Adrenal gland (tissue), 12 donors: ENCODE results near the gene RPUSD4. TPM values are rescaled to one million over a fixed set of nuclear protein-coding genes. Genes with fewer than 3 reads are reported as not detected.

ENCODE experiments used
- DNase-seq, 7 donors: peaks; one replicate each; pipeline ENCODE4 v3.0.0-alpha.2; 2019 to 2020
- H3K27ac ChIP-seq, 5 donors: fragments of 200-600 bp; sonication (generic) in 4 of 5; 1 replicate in 3 of 5; 2 replicates in 2 of 5; pipeline versions ENCODE4 v1.5.1 to v1.8.0; 2016 to 2020; ENCODE audit warnings: mild to moderate bottlenecking in 1 of 5
- H3K27me3 ChIP-seq: fragments of 200-600 bp; 2 replicates; pipeline ENCODE4 v1.8.0; 2021
- H3K36me3 ChIP-seq, 2 donors: fragments of 200-600 bp; replicated peaks in 1 of 2; 1 replicate in 1 of 2; 2 replicates in 1 of 2; pipeline versions ENCODE4 v1.5.1 to v1.8.0; 2018 to 2022
- H3K4me1 ChIP-seq, 2 donors: fragments of 200-600 bp; replicated peaks in 1 of 2; 1 replicate in 1 of 2; 2 replicates in 1 of 2; pipeline versions ENCODE4 v1.5.1 to v1.8.0; 2018 to 2021
- H3K4me3 ChIP-seq, 4 donors: fragments of 200-600 bp; sonication (generic) in 3 of 4; one replicate each; pipeline ENCODE4 v1.5.1; 2016 to 2018
- H3K9me3 ChIP-seq, 3 donors: fragments of 200-600 bp; sonication (generic) in 1 of 3; replicated peaks in 1 of 3; 1 replicate in 2 of 3; 2 replicates in 1 of 3; pipeline versions ENCODE4 v1.5.1 to v1.8.0; 2016 to 2021
- POLR2A ChIP-seq, 2 donors: fragments of 450-650 bp; IDR thresholded peaks; one replicate each; pipeline ENCODE4 v1.6.1; 2017; ENCODE audit warnings: antibody characterized with exemption in 2 of 2, mild to moderate bottlenecking in 2 of 2, moderate library complexity in 1 of 2
- WGBS, 4 donors: extraction: QIAGEN DNeasy Blood & Tissue Kit in 2 of 4; methylation state at CpG; one replicate each; pipeline versions ENCODE4 v1.1.5 to v1.1.7; 2013 to 2017; 5-methylcytosine and 5-hydroxymethylcytosine counted together
- intact Hi-C, 2 donors: fragments of 100-400 bp; cut with DNase I; formaldehyde crosslinking; loops; one replicate each; pipeline versions ENCODE4 v1.14.1 to v1.15.0; 2022 to 2023
- polyA plus RNA-seq, 3 donors: library from polyadenylated mRNA; stranded (reverse); fragments of 200-250 nt in 2 of 3; fragments of 350-450 nt in 1 of 3; fragmentation: Illumina TruSeq in 1 of 3; extraction: RNeasy Lipid Tissue Mini Kit (QIAGEN cat#74804) in 1 of 3; gene quantifications; one replicate each; pipeline ENCODE4 v1.2.3, GENCODE V29; 2013 to 2014
- total RNA-seq, 9 donors: library from RNA; depleted of rRNA in 4 of 9; stranded (reverse); fragments of >200 nt in 4 of 9; fragments of 120-200 nt in 1 of 9; fragmentation: NEBNext Ultra II Directional in 1 of 9; extraction: Animal tissue kit (Norgen Biotek cat#: 25700) in 1 of 9; gene quantifications; one replicate each; pipeline versions ENCODE4 v1.1.0 to v1.2.4, GENCODE V29; 2013 to 2023
- TF ChIP-seq, protein P1 (sequence below), 6 experiments: fragments of 450-650 bp in 4 of 6; fragments of 200-600 bp in 2 of 6; sonication (generic) in 1 of 6; IDR thresholded peaks; 1 replicate in 5 of 6; 2 replicates in 1 of 6; pipeline versions ENCODE4 v1.5.1 to v1.8.0; 2016 to 2021; ENCODE audit warnings: antibody characterized with exemption in 6 of 6, mild to moderate bottlenecking in 2 of 6, moderate library complexity in 1 of 6
- donor health status: healthy with polysubstance abuse.
- donor health status: Bipolar disorder and iron deficiency.
- donor health status: DM: yes; HTN: yes; CAD: no.
- donor health status: DM: no; HTN: no; CAD: no.
- donor health status: DM: no; HTN: no; CAD: no.
- donor health status: DM: yes; HTN: yes; CAD: no.

The RPUSD4 gene
- total and polyA plus RNA-seq, 12 donors, result 10.6 to 27.5 (median 19.5) TPM

GRCh38 chr11:126154691-126155090, 56.8 kb downstream of the RPUSD4 start:
- no peak for DNase-seq
- intact Hi-C loops, result no loop called here
- no peak overlapping the region for H3K4me3 ChIP-seq
- no peaks in the 10 kb centered on the region for H3K36me3 ChIP-seq
- WGBS, 4 donors, result 85 to 92% (median 89%) methylated on average over 7 of the region's 7 CpGs
- no peaks in the 10 kb centered on the region for H3K27me3 ChIP-seq
- H3K9me3 ChIP-seq, result no peaks in the 10 kb centered on the region
- H3K4me1 ChIP-seq, result no peaks in the 10 kb centered on the region
- H3K27ac ChIP-seq, result no peak overlapping the region
- TF ChIP-seq, protein P1, sequence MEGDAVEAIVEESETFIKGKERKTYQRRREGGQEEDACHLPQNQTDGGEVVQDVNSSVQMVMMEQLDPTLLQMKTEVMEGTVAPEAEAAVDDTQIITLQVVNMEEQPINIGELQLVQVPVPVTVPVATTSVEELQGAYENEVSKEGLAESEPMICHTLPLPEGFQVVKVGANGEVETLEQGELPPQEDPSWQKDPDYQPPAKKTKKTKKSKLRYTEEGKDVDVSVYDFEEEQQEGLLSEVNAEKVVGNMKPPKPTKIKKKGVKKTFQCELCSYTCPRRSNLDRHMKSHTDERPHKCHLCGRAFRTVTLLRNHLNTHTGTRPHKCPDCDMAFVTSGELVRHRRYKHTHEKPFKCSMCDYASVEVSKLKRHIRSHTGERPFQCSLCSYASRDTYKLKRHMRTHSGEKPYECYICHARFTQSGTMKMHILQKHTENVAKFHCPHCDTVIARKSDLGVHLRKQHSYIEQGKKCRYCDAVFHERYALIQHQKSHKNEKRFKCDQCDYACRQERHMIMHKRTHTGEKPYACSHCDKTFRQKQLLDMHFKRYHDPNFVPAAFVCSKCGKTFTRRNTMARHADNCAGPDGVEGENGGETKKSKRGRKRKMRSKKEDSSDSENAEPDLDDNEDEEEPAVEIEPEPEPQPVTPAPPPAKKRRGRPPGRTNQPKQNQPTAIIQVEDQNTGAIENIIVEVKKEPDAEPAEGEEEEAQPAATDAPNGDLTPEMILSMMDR (IDR thresholded peaks at IDR 0.05), result no peak
- no peak for TF ChIP-seq POLR2A (IDR thresholded peaks at IDR 0.05)

DNA sequence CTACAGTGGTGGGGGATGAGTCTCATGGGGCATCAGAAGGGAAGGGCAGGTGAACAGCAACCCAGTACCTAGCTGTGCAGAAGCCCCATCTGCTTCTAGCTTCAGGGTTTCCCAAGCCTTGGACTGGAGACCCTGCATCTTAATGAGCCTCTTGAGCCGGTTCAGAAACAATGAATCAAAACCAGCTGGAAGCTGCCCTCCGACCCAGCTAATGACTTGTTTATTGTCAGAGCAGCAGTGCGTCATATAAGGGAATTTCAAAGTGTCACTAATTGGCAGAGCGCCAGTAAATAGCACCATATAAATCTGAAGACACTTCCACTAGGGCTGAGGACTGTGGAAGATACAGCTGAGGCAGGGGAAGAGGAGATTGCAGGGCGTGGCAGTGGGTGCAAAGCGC, 57.5 kb downstream of the RPUSD4 start:
- TF ChIP-seq POLR2A (IDR thresholded peaks at IDR 0.05), result no peak
- TF ChIP-seq, protein P1 (IDR thresholded peaks at IDR 0.05), result no peak
- no peak overlapping the region for H3K4me3 ChIP-seq
- peak in 3 of 7 donors; percentile 22 to 56 (median 30) for DNase-seq
- intact Hi-C loops, result no loop called here
- no peaks in the 10 kb centered on the region for H3K9me3 ChIP-seq
- H3K4me1 ChIP-seq, result no peaks in the 10 kb centered on the region
- H3K27me3 ChIP-seq, result no peaks in the 10 kb centered on the region
- H3K27ac ChIP-seq, result no peak overlapping the region
- no peaks in the 10 kb centered on the region for H3K36me3 ChIP-seq
- WGBS, 4 donors, result 60 to 74% (median 64%) methylated on average over 4 to 6 of the region's 6 CpGs

GRCh38 chr11:126153006-126153405, 58.4 kb downstream of the RPUSD4 start:
- intact Hi-C loops, result no loop called here
- no peak overlapping the region for H3K4me3 ChIP-seq
- H3K4me1 ChIP-seq, result no peaks in the 10 kb centered on the region
- no peak overlapping the region for H3K27ac ChIP-seq
- TF ChIP-seq POLR2A (IDR thresholded peaks at IDR 0.05), result no peak
- 78 to 81% (median 79%) methylated on average over 4 of the region's 4 CpGs for WGBS, 4 donors
- H3K27me3 ChIP-seq, result no peaks in the 10 kb centered on the region
- no peaks in the 10 kb centered on the region for H3K36me3 ChIP-seq
- no peak for DNase-seq
- no peaks in the 10 kb centered on the region for H3K9me3 ChIP-seq

DNA sequence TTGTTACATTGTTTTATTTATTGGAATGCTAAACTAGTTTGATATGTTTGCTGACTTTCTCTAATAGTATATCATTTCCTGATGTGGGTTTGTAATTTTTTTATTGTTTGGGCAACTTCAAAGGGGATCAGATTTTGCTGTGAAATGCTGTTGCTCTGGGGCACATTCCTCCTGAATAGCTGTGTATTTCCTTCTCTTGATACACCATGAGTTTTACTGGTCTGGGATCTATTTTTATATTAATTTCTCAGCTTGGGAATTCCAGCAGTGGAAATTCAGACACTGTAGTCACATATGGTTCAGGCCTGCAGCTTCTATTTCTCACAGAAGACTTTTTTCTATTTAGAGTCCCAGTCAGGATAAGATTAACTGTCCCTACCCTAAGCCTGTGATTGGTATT, 58.9 kb downstream of the RPUSD4 start:
- no peaks in the 10 kb centered on the region for H3K36me3 ChIP-seq
- H3K27ac ChIP-seq, result no peak overlapping the region
- no peak overlapping the region for H3K4me3 ChIP-seq
- intact Hi-C loops, result no loop called here
- no peak for DNase-seq
- H3K4me1 ChIP-seq, result no peaks in the 10 kb centered on the region
- H3K27me3 ChIP-seq, result no peaks in the 10 kb centered on the region
- TF ChIP-seq, protein P1 (IDR thresholded peaks at IDR 0.05), result no peak
- TF ChIP-seq POLR2A (IDR thresholded peaks at IDR 0.05), result no peak
- H3K9me3 ChIP-seq, result no peaks in the 10 kb centered on the region

DNA sequence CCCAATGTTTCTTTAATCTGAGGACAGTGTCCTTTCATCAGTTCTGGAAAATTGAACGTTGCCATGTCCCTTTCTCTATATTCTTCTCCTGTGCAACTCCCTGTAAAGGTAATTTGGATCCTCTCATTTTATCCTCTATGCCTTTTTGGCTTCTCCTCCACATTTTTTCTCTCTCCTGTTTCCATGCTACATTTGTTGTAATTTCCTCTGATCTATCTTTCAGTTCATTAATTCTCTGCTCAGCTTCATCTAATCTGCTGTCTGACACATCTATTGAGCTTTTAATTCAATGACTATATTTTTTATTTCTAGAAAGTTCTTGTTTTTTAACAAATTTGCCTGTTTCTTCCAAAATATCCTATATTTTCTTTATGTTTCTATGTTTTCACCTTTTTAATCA, 59.3 kb downstream of the RPUSD4 start:
- H3K27me3 ChIP-seq, result no peaks in the 10 kb centered on the region
- WGBS, 4 donors, result 83 to 90% (median 89%) methylated on average over 1 of the region's 1 CpG
- no peak overlapping the region for H3K4me3 ChIP-seq
- H3K36me3 ChIP-seq, result no peaks in the 10 kb centered on the region
- H3K9me3 ChIP-seq, result no peaks in the 10 kb centered on the region
- H3K4me1 ChIP-seq, result no peaks in the 10 kb centered on the region
- TF ChIP-seq POLR2A (IDR thresholded peaks at IDR 0.05), result no peak
- TF ChIP-seq, protein P1 (IDR thresholded peaks at IDR 0.05), result no peak
- intact Hi-C loops, result no loop called here
- DNase-seq, result no peak
- no peak overlapping the region for H3K27ac ChIP-seq
